ENCODE measurements around the gene USP5. TPM values are rescaled to one million over a fixed set of nuclear protein-coding genes. Genes with fewer than 3 reads are reported as not detected.

The USP5 gene
- total RNA-seq, 1 donor from 2014 or later = 110 TPM

GRCh38 chr12:6828781-6829535 lies 23.0 kb upstream of the USP5 start:
- TF ChIP-seq CTCF (IDR thresholded peaks at IDR 0.05) = no peak
- ATAC-seq (ENCODE audit: low read depth) (peak; percentile 53), DNase-seq (peak; percentile 43)
- Mint-ChIP-seq H3K4me1 (peaks cover 16% of the 10 kb centered on the region), H3K27ac (no peak overlapping the region), H3K4me3 (peak overlapping the region; percentile 86), H3K9me3 (no peaks in the 10 kb centered on the region), H3K36me3 (ENCODE audit: low read depth) (no peaks in the 10 kb centered on the region), H3K27me3 (peaks cover 58% of the 10 kb centered on the region)
- intact Hi-C loops (cut with micrococcal nuclease) = loop anchor here (2.0 to 5.0 kb wide), 2 partner anchors 22 to 142 kb away; partner anchors contain the start of genes CDCA3 and ZNF384
- CTCF ChIA-PET = no interaction called here
- POLR2A ChIA-PET = interaction anchor here (0.8 to 1.7 kb wide), 4 partner anchors 23 to 77 kb away, joined by 3 to 7 read pairs (median 4); partner anchors contain the start of genes CDCA3, MLF2, TPI1 and USP5

- Mint-ChIP-seq H3K4me3 (peak overlapping the region; percentile 86), H3K27ac (no peak overlapping the region), H3K27me3 (peaks cover 54% of the 10 kb centered on the region), H3K4me1 (peaks cover 16% of the 10 kb centered on the region), H3K9me3 (no peaks in the 10 kb centered on the region), H3K36me3 (ENCODE audit: low read depth) (no peaks in the 10 kb centered on the region)
- DNase-seq = no peak
- no peak for TF ChIP-seq CTCF (IDR thresholded peaks at IDR 0.05)
- ATAC-seq (ENCODE audit: low read depth) = no peak
- CTCF ChIA-PET = interaction anchor here (1.5 kb wide), 1 partner anchor 63 kb away, joined by 3 read pairs; no protein-coding TSS in a partner anchor
- intact Hi-C loops (cut with micrococcal nuclease) = loop anchor here (2.0 to 5.0 kb wide), 2 partner anchors 21 to 142 kb away; partner anchors contain the start of genes CDCA3 and ZNF384
- POLR2A ChIA-PET = interaction anchor here (0.8 to 1.7 kb wide), 4 partner anchors 22 to 78 kb away, joined by 3 to 7 read pairs (median 4); partner anchors contain the start of genes CDCA3, MLF2 and USP5
Measured at GRCh38 chr12:6829536-6830220, 22.3 kb upstream of the USP5 start.

GRCh38 chr12:6830286-6830890 lies 21.6 kb upstream of the USP5 start:
- Mint-ChIP-seq H3K27ac (no peak overlapping the region), H3K36me3 (ENCODE audit: low read depth) (no peaks in the 10 kb centered on the region), H3K27me3 (peaks cover 47% of the 10 kb centered on the region), H3K4me3 (no peak overlapping the region), H3K4me1 (peaks cover 16% of the 10 kb centered on the region), H3K9me3 (no peaks in the 10 kb centered on the region)
- no peak for DNase-seq
- no peak for ATAC-seq (ENCODE audit: low read depth)
- ChIA-PET CTCF (interaction anchor here (1.5 to 1.7 kb wide), 2 partner anchors 10 to 63 kb away, joined by 3 to 5 read pairs; partner anchors contain the start of gene GNB3), POLR2A (interaction anchor here (1.2 kb wide), 1 partner anchor 21 kb away, joined by 3 read pairs; the partner anchor contains the start of gene USP5)
- intact Hi-C loops (cut with micrococcal nuclease) = no loop called here
- TF ChIP-seq CTCF (IDR thresholded peaks at IDR 0.05) = no peak

GRCh38 chr12:6830999-6831398 lies 21.0 kb upstream of the USP5 start:
- Mint-ChIP-seq H3K9me3 (no peaks in the 10 kb centered on the region), H3K4me3 (no peak overlapping the region), H3K27ac (no peak overlapping the region), H3K36me3 (ENCODE audit: low read depth) (no peaks in the 10 kb centered on the region), H3K4me1 (peaks cover 16% of the 10 kb centered on the region), H3K27me3 (peaks cover 41% of the 10 kb centered on the region)
- ChIA-PET CTCF (interaction anchor here (1.5 to 1.7 kb wide), 2 partner anchors 9 to 64 kb away, joined by 3 to 5 read pairs; partner anchors contain the start of gene GNB3), POLR2A (interaction anchor here (1.2 to 2.0 kb wide), 2 partner anchors 21 to 77 kb away, joined by 3 to 6 read pairs; partner anchors contain the start of genes MLF2 and USP5)
- DNase-seq (no peak), ATAC-seq (ENCODE audit: low read depth) (no peak)
- intact Hi-C loops (cut with micrococcal nuclease) = no loop called here
- TF ChIP-seq CTCF (IDR thresholded peaks at IDR 0.05) = no peak

All from activated B cell treated with CpG ODN at 0.5 μM for 24 hours (primary cell).